H1 (cell line): Measurements from ENCODE around the gene SLC30A9. TPM values are rescaled to one million over a fixed set of nuclear protein-coding genes. Genes with fewer than 3 reads are reported as not detected.

Source experiments
- CTCF ChIA-PET: fragments of 300-600 bp; sonication (Branson Sonifier 250); formaldehyde crosslinking; loops from one replicate; lab custom pipeline; 2021; ENCODE audit not compliant: partially characterized antibody; lab: Charles Lee
- POLR2A ChIA-PET: fragments of 300-600 bp; sonication (Branson Sonifier 250); formaldehyde crosslinking; loops from one replicate; lab custom pipeline; 2021; ENCODE audit warnings: inconsistent platforms; ENCODE audit not compliant: partially characterized antibody; lab: Charles Lee
- DNase-seq, 2 experiments: peaks; one replicate each; pipeline versions ENCODE4 v3.0.0 to v3.0.0-alpha.2; 2010 to 2022; ENCODE audit warnings: low spot score in 2 of 2, low read depth in 1 of 2, mixed read lengths in 1 of 2
- FAIRE-seq: peaks from 2 replicates; lab custom pipeline; 2011; peaks lifted over from hg19 to GRCh38; lab: Jason Lieb, UNC
- H2AFZ ChIP-seq: 2 replicates; pipeline ENCODE4 v1.8.1; 2012; ENCODE audit warnings: low read length, inconsistent platforms
- H2AK5ac ChIP-seq: 2 replicates; pipeline ENCODE4 v1.6.1; 2013; ENCODE audit warnings: low read depth, low read length
- H2BK120ac ChIP-seq: replicated peaks from 2 replicates; pipeline ENCODE3; 2013; ENCODE audit warnings: low read depth, low read length, inconsistent platforms
- H2BK12ac ChIP-seq: 2 replicates; pipeline ENCODE4 v1.6.1; 2013; ENCODE audit warnings: low read depth, low read length
- H2BK15ac ChIP-seq: 2 replicates; pipeline ENCODE4 v1.6.1; 2013; ENCODE audit warnings: low read length
- H2BK20ac ChIP-seq: 2 replicates; pipeline ENCODE4 v1.6.1; 2013; ENCODE audit warnings: low read length
- H2BK5ac ChIP-seq: 2 replicates; pipeline ENCODE4 v1.6.1; 2013; ENCODE audit warnings: low read depth, low read length
- H3K14ac ChIP-seq: 2 replicates; pipeline ENCODE4 v1.6.1; 2013; ENCODE audit warnings: inconsistent platforms; ENCODE audit not compliant: insufficient read length
- H3K18ac ChIP-seq: 2 replicates; pipeline ENCODE4 v1.6.1; 2013; ENCODE audit warnings: low read length; ENCODE audit errors: extremely low read depth
- H3K23ac ChIP-seq: 2 replicates; pipeline ENCODE4 v1.6.1; 2013; ENCODE audit warnings: inconsistent platforms; ENCODE audit not compliant: insufficient read length
- H3K23me2 ChIP-seq: 2 replicates; pipeline ENCODE4 v1.6.1; 2013; ENCODE audit warnings: low read depth, low read length
- H3K27ac ChIP-seq: 2 replicates; pipeline ENCODE4 v1.6.1; 2011; ENCODE audit warnings: low read depth, low read length, inconsistent platforms
- H3K27me3 ChIP-seq, 4 experiments: replicated peaks in 1 of 4; 1 replicate in 1 of 4; 2 replicates in 3 of 4; pipeline versions ENCODE4 v1.6.1 to v1.8.1; 2011 to 2013; ENCODE audit warnings: low read length in 3 of 4, mild to moderate bottlenecking in 3 of 4, inconsistent platforms in 2 of 4, mixed read lengths in 2 of 4, moderate library complexity in 1 of 4; ENCODE audit not compliant: control insufficient read depth in 3 of 4, insufficient read depth in 3 of 4; ENCODE audit errors: extremely low read depth in 1 of 4
- H3K36me3 ChIP-seq, 4 experiments: 2 replicates each; pipeline versions ENCODE4 v1.6.1 to v1.8.1; 2011 to 2013; ENCODE audit warnings: mild to moderate bottlenecking in 4 of 4, low read length in 3 of 4, moderate library complexity in 2 of 4, control low read depth in 1 of 4, inconsistent platforms in 1 of 4; ENCODE audit not compliant: insufficient read depth in 4 of 4, control insufficient read depth in 2 of 4
- H3K4ac ChIP-seq: replicated peaks from 2 replicates; pipeline ENCODE3; 2013; ENCODE audit warnings: low read length, low read depth, mixed read lengths, inconsistent platforms; ENCODE audit not compliant: insufficient read length
- H3K4me1 ChIP-seq, 4 experiments: replicated peaks in 1 of 4; 1 replicate in 1 of 4; 2 replicates in 3 of 4; pipeline versions ENCODE4 v1.6.1 to v1.8.1; 2011 to 2013; ENCODE audit warnings: low read length in 3 of 4, inconsistent platforms in 2 of 4, mixed read lengths in 1 of 4; ENCODE audit not compliant: insufficient read depth in 4 of 4, control insufficient read depth in 3 of 4
- H3K4me2 ChIP-seq, 2 experiments: 2 replicates each; pipeline versions ENCODE4 v1.6.1 to v1.8.1; 2011 to 2013; ENCODE audit warnings: low read depth in 2 of 2, low read length in 2 of 2, control low read depth in 1 of 2, inconsistent platforms in 1 of 2, mild to moderate bottlenecking in 1 of 2; ENCODE audit not compliant: insufficient read depth in 1 of 2
- H3K4me3 ChIP-seq, 4 experiments: fragments of 200-600, 300-600 bp in 1 of 4; sonication (generic), shearing (Covaris generic), sonication (Bioruptor Twin) in 1 of 4; 2 replicates each; pipeline versions ENCODE4 v1.5.1 to v1.8.1; 2011 to 2016; ENCODE audit warnings: low read length in 4 of 4, low read depth in 3 of 4, control low read depth in 2 of 4, inconsistent platforms in 2 of 4, mild to moderate bottlenecking in 2 of 4, mixed read lengths in 1 of 4, moderate library complexity in 1 of 4; ENCODE audit not compliant: insufficient read depth in 2 of 4; ENCODE audit errors: extremely low read depth in 1 of 4
- H3K56ac ChIP-seq: replicated peaks from 2 replicates; pipeline ENCODE3; 2013; ENCODE audit warnings: low read depth, mild to moderate bottlenecking, mixed read lengths, low read length, inconsistent platforms; ENCODE audit not compliant: insufficient read length
- H3K79me1 ChIP-seq: 2 replicates; pipeline ENCODE4 v1.6.1; 2013; ENCODE audit warnings: low read depth, low read length, control low read depth
- H3K79me2 ChIP-seq, 2 experiments: 2 replicates each; pipeline versions ENCODE4 v1.6.1 to v1.8.1; 2012 to 2013; ENCODE audit warnings: low read length in 2 of 2, mild to moderate bottlenecking in 2 of 2, inconsistent platforms in 1 of 2; ENCODE audit not compliant: insufficient read depth in 2 of 2, control insufficient read depth in 1 of 2
- H3K9ac ChIP-seq, 4 experiments: replicated peaks in 1 of 4; 1 replicate in 1 of 4; 2 replicates in 3 of 4; pipeline versions ENCODE4 v1.6.1 to v1.8.1; 2011 to 2013; ENCODE audit warnings: low read depth in 3 of 4, low read length in 3 of 4, control low read depth in 2 of 4, mild to moderate bottlenecking in 2 of 4, moderate library complexity in 2 of 4, inconsistent platforms in 1 of 4; ENCODE audit errors: extremely low read depth in 1 of 4
- H3K9me3 ChIP-seq, 2 experiments: 2 replicates each; pipeline versions ENCODE4 v1.6.1 to v1.8.1; 2012 to 2013; ENCODE audit warnings: mild to moderate bottlenecking in 2 of 2, moderate library complexity in 2 of 2, control low read depth in 1 of 2, inconsistent platforms in 1 of 2, low read depth in 1 of 2, low read length in 1 of 2, mixed read lengths in 1 of 2; ENCODE audit not compliant: insufficient read depth in 2 of 2
- H4K20me1 ChIP-seq, 2 experiments: replicated peaks in 1 of 2; 2 replicates each; pipeline versions ENCODE3 to v1.8.1; 2011 to 2013; ENCODE audit warnings: inconsistent platforms in 2 of 2, low read length in 2 of 2, mild to moderate bottlenecking in 1 of 2; ENCODE audit not compliant: insufficient read depth in 2 of 2, control insufficient read depth in 1 of 2
- H4K5ac ChIP-seq: 2 replicates; pipeline ENCODE4 v1.6.1; 2013; ENCODE audit warnings: low read length, low read depth, mixed read lengths, inconsistent platforms; ENCODE audit not compliant: insufficient read length
- H4K8ac ChIP-seq: 2 replicates; pipeline ENCODE4 v1.8.0; 2013; ENCODE audit warnings: mild to moderate bottlenecking, moderate library complexity, low read length, inconsistent platforms; ENCODE audit not compliant: insufficient read depth; ENCODE audit errors: extremely low read depth
- H4K91ac ChIP-seq: replicated peaks from 2 replicates; pipeline ENCODE3; 2013; ENCODE audit warnings: low read length, mixed read lengths, inconsistent platforms; ENCODE audit not compliant: insufficient read length
- BRCA1 ChIP-seq: IDR thresholded peaks from 2 replicates; pipeline ENCODE4 v1.6.1; 2012; ENCODE audit warnings: low read depth, low read length, improper control_type of control experiment
- CBX5 ChIP-seq: fragments of 300-800, 300-1000 bp; sonication (generic); IDR thresholded peaks from 2 replicates; pipeline ENCODE4 v1.7.1; 2016; ENCODE audit warnings: antibody characterized with exemption, low read length, low read depth
- CHD2 ChIP-seq: IDR thresholded peaks from 2 replicates; pipeline ENCODE4 v1.6.1; 2012; ENCODE audit warnings: low read length, improper control_type of control experiment
- FOSL1 ChIP-seq: IDR thresholded peaks from 2 replicates; pipeline ENCODE4 v1.6.1; 2011; ENCODE audit warnings: mild to moderate bottlenecking, low read depth, low read length, moderate library complexity; ENCODE audit not compliant: insufficient read depth
- GABPA ChIP-seq: IDR thresholded peaks from 2 replicates; pipeline ENCODE4 v1.6.1; 2011; ENCODE audit warnings: mild to moderate bottlenecking, low read length, moderate library complexity, borderline replicate concordance; ENCODE audit not compliant: insufficient read depth
- KDM1A ChIP-seq: fragments of 200-600, 300-600 bp; sonication (generic); IDR thresholded peaks from 2 replicates; pipeline ENCODE4 v1.7.1; 2016; ENCODE audit warnings: mild to moderate bottlenecking, low read length, borderline replicate concordance
- KDM4A ChIP-seq: IDR thresholded peaks from one replicate; pipeline ENCODE4 v1.7.1; 2012; ENCODE audit warnings: low read depth, mild to moderate bottlenecking, moderate library complexity, low read length, inconsistent platforms; ENCODE audit not compliant: severe bottlenecking
- NRF1 ChIP-seq: IDR thresholded peaks from 2 replicates; pipeline ENCODE4 v1.6.1; 2011; ENCODE audit warnings: mild to moderate bottlenecking, low read depth, low read length, improper control_type of control experiment
- SIN3A ChIP-seq, 2 experiments: IDR thresholded peaks in 1 of 2; conservative IDR thresholded peaks in 1 of 2; 2 replicates each; pipeline ENCODE4 v1.6.1; 2011 to 2012; ENCODE audit warnings: low read length in 2 of 2, improper control_type of control experiment in 1 of 2, low read depth in 1 of 2, mild to moderate bottlenecking in 1 of 2
- SP4 ChIP-seq: IDR thresholded peaks from 2 replicates; pipeline ENCODE4 v1.6.1; 2012; ENCODE audit warnings: low read length, inconsistent platforms
- TAF7 ChIP-seq: optimal IDR thresholded peaks from 2 replicates; pipeline ENCODE3; 2011; ENCODE audit warnings: low read depth, mild to moderate bottlenecking, inconsistent platforms, low read length, moderate library complexity, borderline replicate concordance
- WGBS, 2 experiments: shearing (Covaris generic) in 1 of 2; methylation state at CpG; one replicate each; pipeline versions ENCODE4 v1.1.6 to v1.1.7; 2013 to 2015; ENCODE audit warnings: low lambda C conversion rate in 2 of 2, mixed read lengths in 2 of 2, inconsistent platforms in 1 of 2, low coverage in 1 of 2, missing lambda C conversion rate in 1 of 2; ENCODE audit not compliant: insufficient replicate concordance in 2 of 2, insufficient coverage in 1 of 2, insufficient read length in 1 of 2; ENCODE audit errors: extremely low coverage in 1 of 2, missing lambda C conversion rate in 1 of 2; 5-methylcytosine and 5-hydroxymethylcytosine counted together
- polyA plus RNA-seq, 7 experiments: library from polyadenylated mRNA; depleted of rRNA in 3 of 7; stranded (reverse) in 5 of 7; unstranded in 2 of 7; fragments of >200 nt in 5 of 7; fragments of 200-250 nt in 2 of 7; gene quantifications; 1 replicate in 5 of 7; 2 replicates in 1 of 7; 4 replicates in 1 of 7; pipeline versions ENCODE4 v1.2.1 to v1.2.3, GENCODE V29; 2011 to 2013; ENCODE audit warnings: missing spikeins in 2 of 7, mixed read lengths in 2 of 7
- total RNA-seq: library from RNA; stranded (reverse); fragmentation: NEBNext Ultra II Directional; extraction: Animal tissue kit (Norgen Biotek cat#: 25700); gene quantifications from 2 replicates; pipeline ENCODE4 v1.2.1, GENCODE V29; 2021
- TF ChIP-seq, protein P1 (sequence below), 3 experiments: IDR thresholded peaks; 1 replicate in 2 of 3; 2 replicates in 1 of 3; pipeline versions ENCODE4 v1.5.1 to v1.6.1; 2011; ENCODE audit warnings: low read length in 3 of 3, mild to moderate bottlenecking in 3 of 3, inconsistent platforms in 2 of 3, low read depth in 1 of 3, moderate library complexity in 1 of 3; ENCODE audit not compliant: insufficient read depth in 1 of 3; ENCODE audit errors: control extremely low read depth in 1 of 3

The SLC30A9 gene
- total and polyA plus RNA-seq, 2 of the 8 experiments (the other 6 are each of a cell fraction or from before 2014, with no cell fraction given), result 41.2 to 67.2 TPM

DNA sequence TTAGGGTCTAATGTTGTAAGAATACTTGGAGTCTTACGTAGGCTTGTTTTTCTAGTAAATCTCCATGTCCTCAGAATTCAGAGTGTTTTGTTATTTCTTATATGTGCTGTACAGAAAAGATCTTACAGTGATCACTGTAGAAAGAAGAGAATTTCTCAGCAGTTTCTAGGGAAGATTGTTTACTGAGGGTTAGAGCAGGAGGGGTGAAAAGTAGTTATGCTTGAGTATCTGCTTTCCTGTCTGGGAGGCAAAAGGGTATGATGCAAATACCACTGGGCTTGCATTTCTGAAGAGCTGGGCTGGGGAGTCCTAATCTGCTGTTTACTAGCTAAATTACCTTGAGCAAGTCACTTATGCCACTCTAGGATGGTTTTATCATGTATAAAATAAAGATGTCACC lies 84.0 kb downstream of the SLC30A9 start:
- Histone ChIP-seq H4K91ac (no peak overlapping the region), H2AFZ (no peak overlapping the region), H2AK5ac (no peak overlapping the region), H3K27me3 (no peaks in the 10 kb centered on the region), H3K4me2 (no peak overlapping the region), H2BK20ac (no peak overlapping the region), H3K14ac (no peak overlapping the region), H4K8ac (no peak overlapping the region), H3K4ac (no peak overlapping the region), H2BK15ac (no peak overlapping the region), H2BK5ac (no peak overlapping the region), H3K9me3 (no peaks in the 10 kb centered on the region), H2BK12ac (no peak overlapping the region), H3K79me1 (no peaks in the 10 kb centered on the region), H3K27ac (no peak overlapping the region), H4K20me1 (no peaks in the 10 kb centered on the region), H4K5ac (no peak overlapping the region), H3K36me3 (peaks cover 0 to 5% (median 2%) of the 10 kb centered on the region in 4 experiments; a peak in 2 of 8 replicates), H3K56ac (no peak overlapping the region), H3K23ac (no peak overlapping the region), H2BK120ac (no peak overlapping the region), H3K23me2 (no peaks in the 10 kb centered on the region), H3K4me3 (no peak overlapping the region), H3K18ac (no peak overlapping the region), H3K9ac (no peak overlapping the region), H3K4me1 (no peaks in the 10 kb centered on the region), H3K79me2 (no peaks in the 10 kb centered on the region)
- no peak for DNase-seq
- no peak for FAIRE-seq
- POLR2A ChIA-PET, result interaction anchor here (0.8 kb wide), 1 partner anchor 13 kb away, joined by 4 read pairs; no protein-coding TSS in a partner anchor
- 93% methylated on average over 1 of the region's 1 CpG; no CpG with 5 or more reads in 1 of the 2 experiments for WGBS, 2 experiments
- CTCF ChIA-PET, result no interaction called here
- TF ChIP-seq GABPA (no peak), KDM1A (no peak), CHD2 (no peak), NRF1 (no peak), SIN3A (conservative IDR thresholded peaks at IDR 0.05 in 1 of 2, IDR thresholded peaks at IDR 0.05 in 1 of 2; ENCODE audit: low read depth in 1 of 2, low read length in 2 of 2) (no peak), BRCA1 (no peak), CBX5 (no peak), TAF7 (no peak), SP4 (no peak), FOSL1 (no peak), KDM4A (no peak)
- TF ChIP-seq, protein P1, sequence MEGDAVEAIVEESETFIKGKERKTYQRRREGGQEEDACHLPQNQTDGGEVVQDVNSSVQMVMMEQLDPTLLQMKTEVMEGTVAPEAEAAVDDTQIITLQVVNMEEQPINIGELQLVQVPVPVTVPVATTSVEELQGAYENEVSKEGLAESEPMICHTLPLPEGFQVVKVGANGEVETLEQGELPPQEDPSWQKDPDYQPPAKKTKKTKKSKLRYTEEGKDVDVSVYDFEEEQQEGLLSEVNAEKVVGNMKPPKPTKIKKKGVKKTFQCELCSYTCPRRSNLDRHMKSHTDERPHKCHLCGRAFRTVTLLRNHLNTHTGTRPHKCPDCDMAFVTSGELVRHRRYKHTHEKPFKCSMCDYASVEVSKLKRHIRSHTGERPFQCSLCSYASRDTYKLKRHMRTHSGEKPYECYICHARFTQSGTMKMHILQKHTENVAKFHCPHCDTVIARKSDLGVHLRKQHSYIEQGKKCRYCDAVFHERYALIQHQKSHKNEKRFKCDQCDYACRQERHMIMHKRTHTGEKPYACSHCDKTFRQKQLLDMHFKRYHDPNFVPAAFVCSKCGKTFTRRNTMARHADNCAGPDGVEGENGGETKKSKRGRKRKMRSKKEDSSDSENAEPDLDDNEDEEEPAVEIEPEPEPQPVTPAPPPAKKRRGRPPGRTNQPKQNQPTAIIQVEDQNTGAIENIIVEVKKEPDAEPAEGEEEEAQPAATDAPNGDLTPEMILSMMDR (IDR thresholded peaks at IDR 0.05; ENCODE audit: control extremely low read depth in 1 of 3, insufficient read depth in 1 of 3, low read depth in 1 of 3, low read length in 3 of 3), result no peak
